IMR-90 (cell line): Measurements from ENCODE around the gene KRTAP4-8. TPM values are rescaled to one million over a fixed set of nuclear protein-coding genes. Genes with fewer than 3 reads are reported as not detected.
A peak's percentile ranks its signal among the peaks of the same experiment; 100 is the strongest.

Experiments
- ATAC-seq: fragments of 200-7000 bp; cut with Tn5 transposase; 2 replicates; pipeline ENCODE4 v1.9.1; 2020; ENCODE audit warnings: low read depth, mild to moderate bottlenecking, moderate library complexity
- BruUV-seq: library from RNA; stranded (reverse); fragments of 400-500 nt; replicated peaks from 2 replicates; lab custom pipeline; 2021; lab: Mats Ljungman, UMichigan
- CTCF ChIA-PET: fragments of 300-600 bp; formaldehyde crosslinking; extraction: SDS; loops from one replicate; lab custom pipeline; 2021; ENCODE audit warnings: antibody characterized with exemption; lab: Yijun Ruan, JAX
- POLR2A ChIA-PET: fragments of 300-600 bp; sonication (Branson Sonifier 250); formaldehyde crosslinking; loops from one replicate; lab custom pipeline; 2022; ENCODE audit warnings: antibody characterized with exemption; ENCODE audit not compliant: unreplicated experiment; lab: Charles Lee
- DNase-seq: peaks from one replicate; pipeline ENCODE4 v3.0.0; 2013
- H2AFZ ChIP-seq: replicated peaks from 2 replicates; pipeline ENCODE3; 2013; ENCODE audit warnings: low read length, mild to moderate bottlenecking; ENCODE audit not compliant: poor library complexity
- H2AK5ac ChIP-seq: 2 replicates; pipeline ENCODE4 v1.6.1; 2013; ENCODE audit warnings: low read depth, low read length, inconsistent platforms
- H2AK9ac ChIP-seq: replicated peaks from 2 replicates; pipeline ENCODE3; 2013; ENCODE audit warnings: mild to moderate bottlenecking, low read depth, low read length, moderate library complexity; ENCODE audit not compliant: poor library complexity
- H2BK120ac ChIP-seq: 2 replicates; pipeline ENCODE4 v1.6.1; 2013; ENCODE audit warnings: low read depth, low read length, inconsistent platforms
- H2BK15ac ChIP-seq: 3 replicates; pipeline ENCODE4 v1.6.1; 2013; ENCODE audit warnings: low read depth, low read length, inconsistent platforms
- H2BK20ac ChIP-seq: 2 replicates; pipeline ENCODE4 v1.6.1; 2013; ENCODE audit warnings: low read depth, mild to moderate bottlenecking, inconsistent platforms, low read length, moderate library complexity
- H2BK5ac ChIP-seq: 2 replicates; pipeline ENCODE4 v1.6.1; 2013; ENCODE audit warnings: mild to moderate bottlenecking, low read depth, low read length, inconsistent platforms; ENCODE audit not compliant: poor library complexity, severe bottlenecking
- H3K14ac ChIP-seq: replicated peaks from 2 replicates; pipeline ENCODE4 v1.6.1; 2013; ENCODE audit warnings: low read depth, low read length, inconsistent platforms
- H3K18ac ChIP-seq: 2 replicates; pipeline ENCODE4 v1.6.1; 2013; ENCODE audit warnings: low read depth, low read length, control low read depth
- H3K23ac ChIP-seq: 2 replicates; pipeline ENCODE4 v1.6.1; 2013; ENCODE audit warnings: low read depth, low read length, inconsistent platforms
- H3K27ac ChIP-seq: 2 replicates; pipeline ENCODE4 v1.5.1; 2013; ENCODE audit warnings: mild to moderate bottlenecking, control low read depth, low read length; ENCODE audit not compliant: insufficient read depth
- H3K27me3 ChIP-seq: 2 replicates; pipeline ENCODE4 v1.6.1; 2013; ENCODE audit warnings: low read length; ENCODE audit not compliant: control insufficient read depth, insufficient read depth
- H3K36me3 ChIP-seq: 2 replicates; pipeline ENCODE4 v1.6.1; 2013; ENCODE audit warnings: low read length, mixed read lengths; ENCODE audit not compliant: control insufficient read depth, insufficient read depth
- H3K4ac ChIP-seq: 2 replicates; pipeline ENCODE4 v1.6.1; 2013; ENCODE audit warnings: low read depth, low read length, inconsistent platforms
- H3K4me1 ChIP-seq: 2 replicates; pipeline ENCODE4 v1.6.1; 2013; ENCODE audit warnings: low read length, mixed read lengths; ENCODE audit not compliant: control insufficient read depth, insufficient read depth
- H3K4me2 ChIP-seq: 2 replicates; pipeline ENCODE4 v1.6.1; 2013; ENCODE audit warnings: low read depth, mild to moderate bottlenecking, control low read depth, low read length, moderate library complexity
- H3K4me3 ChIP-seq: 2 replicates; pipeline ENCODE4 v1.5.1; 2013; ENCODE audit warnings: low read depth, mild to moderate bottlenecking, control low read depth, low read length, moderate library complexity; ENCODE audit not compliant: insufficient read depth
- H3K56ac ChIP-seq: 2 replicates; pipeline ENCODE4 v1.6.1; 2013; ENCODE audit warnings: low read length, inconsistent platforms; ENCODE audit not compliant: insufficient read depth; ENCODE audit errors: extremely low read depth
- H3K79me1 ChIP-seq, 2 experiments: 2 replicates each; pipeline ENCODE4 v1.6.1; 2013; ENCODE audit warnings: low read length in 2 of 2, inconsistent platforms in 1 of 2, low read depth in 1 of 2
- H3K9ac ChIP-seq: 2 replicates; pipeline ENCODE4 v1.6.1; 2013; ENCODE audit warnings: low read depth, low read length, control low read depth
- H3K9me1 ChIP-seq: 2 replicates; pipeline ENCODE4 v1.6.1; 2013; ENCODE audit warnings: low read length, inconsistent platforms; ENCODE audit not compliant: insufficient read depth
- H3K9me3 ChIP-seq: 2 replicates; pipeline ENCODE4 v1.6.1; 2013; ENCODE audit warnings: low read length; ENCODE audit not compliant: control insufficient read depth, insufficient read depth
- H4K20me1 ChIP-seq: 2 replicates; pipeline ENCODE4 v1.6.1; 2013; ENCODE audit warnings: low read length, inconsistent platforms; ENCODE audit not compliant: insufficient read depth
- H4K5ac ChIP-seq: 2 replicates; pipeline ENCODE4 v1.6.1; 2013; ENCODE audit warnings: mild to moderate bottlenecking, low read depth, low read length, control low read depth
- H4K8ac ChIP-seq, 2 experiments: 2 replicates each; pipeline ENCODE4 v1.6.1; 2013; ENCODE audit warnings: low read depth in 2 of 2, low read length in 2 of 2, control low read depth in 1 of 2, inconsistent platforms in 1 of 2
- H4K91ac ChIP-seq: 2 replicates; pipeline ENCODE4 v1.6.1; 2013; ENCODE audit warnings: low read depth, low read length, inconsistent platforms; ENCODE audit not compliant: insufficient read depth
- BHLHE40 ChIP-seq: fragments of 150-350 bp; IDR thresholded peaks from 2 replicates; pipeline ENCODE4 v1.6.1; 2016; ENCODE audit warnings: mild to moderate bottlenecking, low read depth, low read length
- CEBPB ChIP-seq: IDR thresholded peaks from 2 replicates; pipeline ENCODE4 v1.6.1; 2012; ENCODE audit warnings: low read depth, low read length, improper control_type of control experiment
- CHD1 ChIP-seq: IDR thresholded peaks from 2 replicates; pipeline ENCODE4 v1.6.1; 2012; ENCODE audit warnings: low read depth, low read length, improper control_type of control experiment
- CTCF ChIP-seq: conservative IDR thresholded peaks from 2 replicates; pipeline ENCODE4 v1.5.1; 2012; ENCODE audit warnings: mild to moderate bottlenecking, low read depth, low read length, improper control_type of control experiment
- FOS ChIP-seq: fragments of 150-350 bp; IDR thresholded peaks from 2 replicates; pipeline ENCODE4 v1.6.1; 2016; ENCODE audit warnings: low read depth, low read length
- MAFK ChIP-seq: IDR thresholded peaks from 2 replicates; pipeline ENCODE4 v1.6.1; 2012; ENCODE audit warnings: low read depth, low read length, improper control_type of control experiment
- MAZ ChIP-seq: IDR thresholded peaks from 2 replicates; pipeline ENCODE4 v1.6.1; 2012; ENCODE audit warnings: low read depth, mild to moderate bottlenecking, low read length, improper control_type of control experiment, moderate library complexity, borderline replicate concordance
- MXI1 ChIP-seq: IDR thresholded peaks from 2 replicates; pipeline ENCODE4 v1.6.1; 2012; ENCODE audit warnings: low read depth, mild to moderate bottlenecking, low read length, moderate library complexity, borderline replicate concordance
- RFX5 ChIP-seq: IDR thresholded peaks from 2 replicates; pipeline ENCODE4 v1.8.0; 2012; ENCODE audit warnings: low read depth, mild to moderate bottlenecking, low read length, moderate library complexity
- SMC3 ChIP-seq: fragments of 150-350 bp; IDR thresholded peaks from 2 replicates; pipeline ENCODE4 v1.6.1; 2016; ENCODE audit warnings: low read depth, mild to moderate bottlenecking, antibody characterized with exemption, low read length, moderate library complexity
- USF2 ChIP-seq: fragments of 150-350 bp; IDR thresholded peaks from 2 replicates; pipeline ENCODE4 v1.6.1; 2017; ENCODE audit warnings: mild to moderate bottlenecking, antibody characterized with exemption, low read length, low read depth
- WGBS, 2 experiments: methylation state at CpG; one replicate each; pipeline versions ENCODE4 v1.1.5 to v1.1.7; 2013; ENCODE audit warnings: missing lambda C conversion rate in 2 of 2; ENCODE audit not compliant: insufficient read length in 1 of 2; ENCODE audit errors: extremely low coverage in 2 of 2; 5-methylcytosine and 5-hydroxymethylcytosine counted together
- dilution Hi-C: fragments of 300-500 bp; cut with HindIII; formaldehyde crosslinking; loops from one replicate; pipeline ENCODE4 v1.14.3; 2018; ENCODE audit warnings: low sequenced_read_pairs; ENCODE audit not compliant: unreplicated experiment
- in situ Hi-C: fragments of 300-500 bp; cut with MboI; formaldehyde crosslinking; loops from 3 replicates; pipeline ENCODE4 v1.14.3; 2019; ENCODE audit warnings: low sequenced_read_pairs, inconsistent platforms, mixed read lengths
- intact Hi-C: fragments of 100-400 bp; cut with micrococcal nuclease; formaldehyde crosslinking; loops from 2 replicates; pipeline ENCODE4 v1.10.0; 2022
- polyA plus RNA-seq, 3 experiments: library from polyadenylated mRNA; depleted of rRNA; stranded (reverse); fragments of >200 nt; gene quantifications; 2 replicates each; pipeline ENCODE4 v1.2.3, GENCODE V29; 2012; ENCODE audit warnings: low replicate concordance in 1 of 3
- total RNA-seq: library from RNA; depleted of rRNA; stranded (reverse); fragments of >200 nt; gene quantifications from 2 replicates; pipeline ENCODE4 v1.2.3, GENCODE V29; 2012
- TF ChIP-seq, protein P1 (sequence below): fragments of 150-350 bp; IDR thresholded peaks from 2 replicates; pipeline ENCODE4 v1.6.1; 2016; ENCODE audit warnings: low read depth, mild to moderate bottlenecking, low read length, moderate library complexity, borderline replicate concordance

Gene KRTAP4-8
- total and polyA plus RNA-seq, 2 of the 4 experiments (the other 2 are of a cell fraction): not detected

GRCh38 chr17:41096055-41096454 is 1.9 kb downstream of the KRTAP4-8 start:
- no TSS peak for BruUV-seq
- Histone ChIP-seq H2BK20ac (peak overlapping the region; percentile 39), H3K79me1 (no peaks in the 10 kb centered on the region), H3K4me2 (no peak overlapping the region), H3K27me3 (no peaks in the 10 kb centered on the region), H2BK5ac (no peak overlapping the region), H3K23ac (no peak overlapping the region), H3K9me3 (no peaks in the 10 kb centered on the region), H2AK9ac (no peak overlapping the region), H3K9me1 (peaks cover 3% of the 10 kb centered on the region; the same call in 1 of the 2 replicates), H4K5ac (no peak overlapping the region; the same call in 1 of the 2 replicates), H3K36me3 (no peaks in the 10 kb centered on the region), H4K8ac (no peak overlapping the region), H3K4ac (no peak overlapping the region), H2AFZ (no peak overlapping the region), H3K27ac (no peak overlapping the region), H3K14ac (no peak overlapping the region), H3K9ac (no peak overlapping the region), H2BK120ac (peak overlapping the region; percentile 56; the same call in 1 of the 2 replicates), H2BK15ac (no peak overlapping the region), H2AK5ac (no peak overlapping the region), H4K20me1 (no peaks in the 10 kb centered on the region), H3K4me1 (peaks cover 4% of the 10 kb centered on the region; the same call in 1 of the 2 replicates), H4K91ac (no peak overlapping the region), H3K4me3 (no peak overlapping the region), H3K18ac (no peak overlapping the region; the same call in 1 of the 2 replicates), H3K56ac (no peak overlapping the region)
- ChIA-PET CTCF (interaction anchor here (0.7 kb wide), 1 partner anchor 227 kb away, joined by 3 read pairs; no protein-coding TSS in a partner anchor), POLR2A (no interaction called here)
- dilution Hi-C loops (no loop called here), intact Hi-C loops (no loop called here), in situ Hi-C loops (no loop called here)
- ATAC-seq (no peak), DNase-seq (no peak)
- 70% methylated on average over 2 of the region's 7 CpGs; no CpG with 5 or more reads in 1 of the 2 experiments for WGBS, 2 experiments
- TF ChIP-seq SMC3 (no peak), MXI1 (no peak), CHD1 (no peak), USF2 (no peak), BHLHE40 (no peak), MAFK (no peak), MAZ (no peak), FOS (no peak), CEBPB (no peak), CTCF (no peak), RFX5 (no peak)
- TF ChIP-seq, protein P1, sequence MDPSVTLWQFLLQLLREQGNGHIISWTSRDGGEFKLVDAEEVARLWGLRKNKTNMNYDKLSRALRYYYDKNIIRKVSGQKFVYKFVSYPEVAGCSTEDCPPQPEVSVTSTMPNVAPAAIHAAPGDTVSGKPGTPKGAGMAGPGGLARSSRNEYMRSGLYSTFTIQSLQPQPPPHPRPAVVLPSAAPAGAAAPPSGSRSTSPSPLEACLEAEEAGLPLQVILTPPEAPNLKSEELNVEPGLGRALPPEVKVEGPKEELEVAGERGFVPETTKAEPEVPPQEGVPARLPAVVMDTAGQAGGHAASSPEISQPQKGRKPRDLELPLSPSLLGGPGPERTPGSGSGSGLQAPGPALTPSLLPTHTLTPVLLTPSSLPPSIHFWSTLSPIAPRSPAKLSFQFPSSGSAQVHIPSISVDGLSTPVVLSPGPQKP: no peak
